GM10266 (cell line): Measurements from ENCODE around the gene PRR5L.
A peak's percentile ranks its signal among the peaks of the same experiment; 100 is the strongest.
"Not testable (repeated sequence)": the region's sequence is repeated elsewhere in the genome, so short reads cannot be mapped to it uniquely, and the experiment has no call there.

Experiments
- DNase-seq: peaks from one replicate; pipeline ENCODE4 v3.0.0; 2012; ENCODE audit errors: extremely low spot score
- TF ChIP-seq, protein P1 (sequence below): IDR thresholded peaks from 2 replicates; pipeline ENCODE4 v1.5.1; 2012; ENCODE audit warnings: mild to moderate bottlenecking, low read depth; ENCODE audit not compliant: control insufficient read depth, insufficient read depth; ENCODE audit errors: missing control alignments

The PRR5L gene

DNA sequence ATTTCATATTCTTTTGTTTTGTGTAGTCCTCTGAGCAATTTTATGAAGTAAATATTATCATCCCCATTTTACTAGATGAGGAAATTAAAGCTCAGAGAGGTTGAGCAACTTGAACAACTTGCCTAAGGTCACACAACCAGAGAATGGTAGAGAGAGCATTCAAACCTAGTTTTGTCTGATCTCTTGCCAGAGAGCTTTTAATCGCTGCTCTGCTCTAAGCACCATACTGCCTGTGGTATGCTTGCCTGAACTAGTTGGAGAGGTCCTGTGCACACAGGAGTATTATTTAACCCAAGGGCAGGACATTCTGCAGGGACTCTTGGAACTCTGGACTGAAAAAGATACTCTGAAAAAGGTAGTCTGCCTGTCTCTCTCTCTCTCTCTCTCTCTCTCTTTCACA lies 175.5 kb downstream of the PRR5L start:
- TF ChIP-seq, protein P1, sequence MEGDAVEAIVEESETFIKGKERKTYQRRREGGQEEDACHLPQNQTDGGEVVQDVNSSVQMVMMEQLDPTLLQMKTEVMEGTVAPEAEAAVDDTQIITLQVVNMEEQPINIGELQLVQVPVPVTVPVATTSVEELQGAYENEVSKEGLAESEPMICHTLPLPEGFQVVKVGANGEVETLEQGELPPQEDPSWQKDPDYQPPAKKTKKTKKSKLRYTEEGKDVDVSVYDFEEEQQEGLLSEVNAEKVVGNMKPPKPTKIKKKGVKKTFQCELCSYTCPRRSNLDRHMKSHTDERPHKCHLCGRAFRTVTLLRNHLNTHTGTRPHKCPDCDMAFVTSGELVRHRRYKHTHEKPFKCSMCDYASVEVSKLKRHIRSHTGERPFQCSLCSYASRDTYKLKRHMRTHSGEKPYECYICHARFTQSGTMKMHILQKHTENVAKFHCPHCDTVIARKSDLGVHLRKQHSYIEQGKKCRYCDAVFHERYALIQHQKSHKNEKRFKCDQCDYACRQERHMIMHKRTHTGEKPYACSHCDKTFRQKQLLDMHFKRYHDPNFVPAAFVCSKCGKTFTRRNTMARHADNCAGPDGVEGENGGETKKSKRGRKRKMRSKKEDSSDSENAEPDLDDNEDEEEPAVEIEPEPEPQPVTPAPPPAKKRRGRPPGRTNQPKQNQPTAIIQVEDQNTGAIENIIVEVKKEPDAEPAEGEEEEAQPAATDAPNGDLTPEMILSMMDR, result no peak
- no peak for DNase-seq

DNA sequence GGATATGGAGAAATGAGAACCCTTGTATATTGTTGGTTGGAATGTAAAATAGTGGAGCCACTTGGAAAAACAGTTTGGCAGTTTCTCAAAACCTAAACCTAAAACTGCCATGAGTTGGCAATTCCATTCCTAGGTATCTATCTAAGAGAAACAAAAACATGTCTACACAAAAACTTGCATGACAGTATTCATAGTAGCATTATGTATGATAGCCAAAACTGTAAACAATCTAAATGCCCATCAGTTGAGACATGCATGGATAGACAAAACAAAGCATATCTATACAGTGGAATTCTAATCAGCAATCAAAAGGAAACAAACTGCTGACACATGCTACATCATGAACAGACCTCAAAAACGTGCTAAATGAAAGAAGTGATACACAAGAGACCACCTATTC lies 179.1 kb downstream of the PRR5L start:
- TF ChIP-seq, protein P1, result no peak

DNA sequence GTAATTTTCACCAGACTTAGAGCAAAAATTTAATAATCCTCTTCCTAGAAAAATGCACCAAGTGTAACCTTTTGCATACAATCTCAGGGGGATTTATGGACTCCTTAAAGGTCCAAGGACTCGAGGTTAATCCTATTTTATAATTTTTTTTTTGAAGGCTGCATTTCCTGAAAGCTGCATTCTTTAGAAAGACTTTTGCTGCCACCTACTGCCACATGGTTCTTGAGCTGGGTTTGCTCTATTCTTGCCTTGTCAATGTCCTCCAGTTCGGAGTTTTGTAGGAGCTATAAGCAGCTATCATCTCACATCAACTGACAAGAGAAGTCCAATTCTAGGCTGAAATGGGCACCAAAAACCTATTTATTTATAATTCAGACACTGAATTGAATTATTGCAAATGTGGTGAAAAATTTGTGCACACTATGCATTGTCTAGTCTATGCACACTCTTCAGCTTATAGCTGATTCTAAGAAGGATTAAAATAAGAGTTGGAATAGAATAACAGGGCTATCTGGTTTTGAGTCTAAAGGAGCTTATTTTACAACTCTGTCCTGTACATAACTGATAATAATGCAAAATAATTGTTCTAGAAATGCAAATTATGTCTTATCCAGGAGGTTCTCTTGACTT lies 182.7 kb downstream of the PRR5L start:
- TF ChIP-seq, protein P1, result peak; percentile 60
- DNase-seq, result no peak

More for the DNA sequence above, 179.1 kb downstream of the PRR5L start:
- DNase-seq, result no peak

DNA sequence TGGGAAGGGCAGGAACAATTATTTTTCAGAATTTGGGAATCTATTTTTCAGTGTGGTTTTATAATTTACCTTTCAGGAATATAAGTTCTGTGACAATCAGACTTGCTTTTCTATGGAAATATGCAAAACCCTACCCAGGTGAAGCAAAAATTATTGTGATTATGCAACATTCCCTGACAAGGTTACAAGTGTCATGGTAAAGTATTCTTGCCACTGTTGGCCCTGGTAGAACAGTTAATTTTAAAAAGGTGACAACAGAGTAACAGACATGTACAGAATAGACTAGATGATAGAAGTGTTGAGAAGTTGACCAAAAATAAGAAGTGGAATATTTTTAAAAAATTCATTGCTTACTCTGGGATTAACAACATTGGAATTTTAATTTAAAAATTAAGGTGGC lies 184.7 kb downstream of the PRR5L start:
- no peak for DNase-seq
- TF ChIP-seq, protein P1, result no peak

DNA sequence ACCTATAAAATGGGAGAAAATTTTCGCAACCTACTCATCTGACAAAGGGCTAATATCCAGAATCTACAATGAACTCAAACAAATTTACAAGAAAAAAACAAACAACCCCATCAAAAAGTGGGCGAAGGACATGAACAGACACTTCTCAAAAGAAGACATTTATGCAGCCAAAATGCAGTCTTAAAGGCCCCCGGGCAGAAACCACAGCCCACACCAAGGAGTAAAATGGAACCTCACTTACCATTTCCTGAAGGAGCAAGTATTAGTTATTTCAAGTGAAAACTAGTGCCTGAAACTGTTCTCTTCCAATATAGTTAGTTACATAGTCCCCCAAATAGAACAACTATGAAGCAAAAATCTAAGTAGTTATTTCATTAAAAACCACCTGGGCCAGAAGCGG lies 187.0 kb downstream of the PRR5L start:
- DNase-seq, result not testable (repeated sequence)

DNA sequence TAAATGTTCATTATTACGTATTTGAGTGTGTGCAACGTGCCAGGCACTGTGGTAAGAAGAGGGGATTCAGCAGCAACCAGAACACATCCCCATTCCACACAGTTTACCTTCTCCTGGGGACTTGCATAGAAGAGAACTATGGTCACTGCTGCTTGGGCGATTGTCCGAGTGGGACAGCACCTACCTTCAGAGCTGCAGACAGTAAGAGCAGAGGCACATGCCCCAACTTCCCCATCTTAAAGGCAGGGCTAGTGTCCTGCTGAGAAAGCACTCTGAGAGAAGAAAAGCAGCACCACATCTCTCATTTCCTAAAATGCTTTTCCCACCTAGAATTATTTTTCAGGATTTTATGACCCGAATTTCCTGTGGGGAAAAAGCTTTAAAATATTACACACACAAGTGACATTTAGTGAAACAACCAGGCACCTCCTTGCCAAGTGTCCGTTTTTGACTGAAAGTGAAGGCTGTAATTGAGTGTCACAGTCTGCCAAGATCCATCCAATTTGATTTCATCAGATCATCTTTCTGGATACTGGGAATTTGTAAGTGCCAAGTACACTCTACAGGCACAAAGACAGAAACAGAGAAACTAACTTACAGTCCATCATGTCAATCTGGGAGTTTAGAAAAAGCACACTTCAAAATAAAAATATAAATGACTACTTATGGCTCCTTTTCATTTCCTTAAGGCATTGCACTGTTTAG lies 189.4 kb downstream of the PRR5L start:
- no peak for DNase-seq
- TF ChIP-seq, protein P1, result no peak

DNA sequence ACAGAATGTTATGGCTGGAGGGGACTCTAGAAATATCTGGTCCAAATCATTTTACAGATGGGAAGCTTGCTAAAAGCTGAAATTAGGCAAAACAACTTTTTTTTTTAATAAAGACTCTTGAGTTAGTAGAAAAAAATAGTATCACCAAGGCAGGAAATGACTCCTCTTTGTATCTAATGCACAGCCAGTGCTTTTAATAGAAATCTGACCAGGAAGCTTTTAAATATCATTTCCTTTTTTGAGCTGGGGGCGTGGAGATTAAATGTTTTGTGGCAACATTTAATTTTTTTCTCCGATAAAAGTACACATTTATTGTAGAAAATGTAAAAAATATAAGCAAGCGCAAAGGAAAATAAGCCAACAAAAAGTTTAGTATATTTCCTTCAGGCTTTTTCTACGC lies 191.5 kb downstream of the PRR5L start:
- TF ChIP-seq, protein P1, result no peak
- no peak for DNase-seq

DNA sequence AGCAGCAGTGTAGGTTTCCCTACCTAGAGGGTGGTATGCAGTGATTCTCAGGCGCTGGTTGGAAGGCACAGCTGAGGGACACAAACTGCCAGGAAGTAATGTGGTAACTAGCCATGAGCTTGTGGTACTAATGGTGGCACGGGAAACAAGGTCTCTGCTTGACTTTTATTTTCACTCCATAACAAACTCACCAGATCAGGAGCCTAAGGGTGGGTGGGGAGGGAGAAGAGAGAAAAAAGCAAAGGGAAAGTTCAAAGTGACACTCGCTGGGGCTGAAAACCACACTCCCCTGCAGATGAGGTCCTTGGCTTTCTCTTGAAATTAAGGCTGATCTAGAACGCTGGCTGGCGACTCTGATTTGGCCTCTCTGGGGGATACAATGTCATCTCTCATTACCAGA lies 192.0 kb downstream of the PRR5L start:
- TF ChIP-seq, protein P1, result no peak
- no peak for DNase-seq
